ENCODE results near the gene KSR1. TPM values are rescaled to one million over a fixed set of nuclear protein-coding genes. Genes with fewer than 3 reads are reported as not detected.

The KSR1 gene
- total RNA-seq, 2 experiments from 2014 or later, result 53.9 to 58.2 TPM

- peak overlapping the region; percentile 91 for H3K27ac Mint-ChIP-seq
- CTCF ChIA-PET, result interaction anchor here (6.2 kb wide), 1 partner anchor 29 kb away, joined by 39 read pairs; no protein-coding TSS in a partner anchor
- POLR2A ChIA-PET, result interaction anchor here (0.7 to 1.0 kb wide), 2 partner anchors 98 to 105 kb away, joined by 4 read pairs; no protein-coding TSS in a partner anchor
- no peak for DNase-seq
- intact Hi-C loops (cut with micrococcal nuclease), result loop anchor here (5.0 kb wide), 1 partner anchor 99 kb away; no protein-coding TSS in a partner anchor
- no peak overlapping the region for H3K4me3 Mint-ChIP-seq
- ATAC-seq, result no peak
- no peak for TF ChIP-seq CTCF (IDR thresholded peaks at IDR 0.05)
- peaks cover 78% of the 10 kb centered on the region for H3K4me1 Mint-ChIP-seq (ENCODE audit: low read depth)
- H3K9me3 Mint-ChIP-seq, result no peaks in the 10 kb centered on the region
- H3K36me3 Mint-ChIP-seq (ENCODE audit: low read depth), result peaks cover 14% of the 10 kb centered on the region
- H3K27me3 Mint-ChIP-seq, result no peaks in the 10 kb centered on the region
Observed at GRCh38 chr17:27571563-27572352, 115.5 kb downstream of the KSR1 start.

GRCh38 chr17:27572665-27573064 lies 116.4 kb downstream of the KSR1 start:
- no peaks in the 10 kb centered on the region for H3K9me3 Mint-ChIP-seq
- no peak for TF ChIP-seq CTCF (IDR thresholded peaks at IDR 0.05)
- intact Hi-C loops (cut with micrococcal nuclease), result loop anchor here (5.0 kb wide), 1 partner anchor 100 kb away; no protein-coding TSS in a partner anchor
- H3K36me3 Mint-ChIP-seq (ENCODE audit: low read depth), result peaks cover 14% of the 10 kb centered on the region
- H3K4me3 Mint-ChIP-seq, result peak overlapping the region; percentile 47
- ATAC-seq (peak; percentile 84), DNase-seq (peak; percentile 91)
- peaks cover 80% of the 10 kb centered on the region for H3K4me1 Mint-ChIP-seq (ENCODE audit: low read depth)
- H3K27me3 Mint-ChIP-seq, result no peaks in the 10 kb centered on the region
- POLR2A ChIA-PET, result interaction anchor here (0.7 to 1.9 kb wide), 4 partner anchors 32 to 106 kb away, joined by 4 to 5 read pairs (median 4); no protein-coding TSS in a partner anchor
- peak overlapping the region; percentile 91 for H3K27ac Mint-ChIP-seq
- CTCF ChIA-PET, result interaction anchor here (1.1 to 6.2 kb wide), 3 partner anchors 28 to 191 kb away, joined by 3 to 39 read pairs (median 5); no protein-coding TSS in a partner anchor

- peaks cover 16% of the 10 kb centered on the region for H3K36me3 Mint-ChIP-seq (ENCODE audit: low read depth)
- H3K9me3 Mint-ChIP-seq, result no peaks in the 10 kb centered on the region
- no peak for TF ChIP-seq CTCF (IDR thresholded peaks at IDR 0.05)
- peaks cover 83% of the 10 kb centered on the region for H3K4me1 Mint-ChIP-seq (ENCODE audit: low read depth)
- CTCF ChIA-PET, result interaction anchor here (1.0 to 6.2 kb wide), 5 partner anchors 28 to 192 kb away, joined by 3 to 39 read pairs (median 3); partner anchors contain the start of gene KSR1
- intact Hi-C loops (cut with micrococcal nuclease), result loop anchor here (5.0 kb wide), 1 partner anchor 101 kb away; no protein-coding TSS in a partner anchor
- no peak overlapping the region for H3K4me3 Mint-ChIP-seq
- peak overlapping the region; percentile 60 for H3K27ac Mint-ChIP-seq
- no peaks in the 10 kb centered on the region for H3K27me3 Mint-ChIP-seq
- ATAC-seq, result no peak
- POLR2A ChIA-PET, result interaction anchor here (1.5 to 1.9 kb wide), 3 partner anchors 33 to 102 kb away, joined by 4 to 7 read pairs (median 5); no protein-coding TSS in a partner anchor
- no peak for DNase-seq
Observed at GRCh38 chr17:27573548-27573947, 117.3 kb downstream of the KSR1 start.

- TF ChIP-seq CTCF (IDR thresholded peaks at IDR 0.05), result no peak
- DNase-seq (peak; percentile 33), ATAC-seq (no peak)
- H3K4me3 Mint-ChIP-seq, result no peak overlapping the region
- H3K27me3 Mint-ChIP-seq, result no peaks in the 10 kb centered on the region
- H3K4me1 Mint-ChIP-seq (ENCODE audit: low read depth), result peaks cover 84% of the 10 kb centered on the region
- ChIA-PET CTCF (interaction anchor here (0.9 to 6.2 kb wide), 9 partner anchors 8 to 192 kb away, joined by 3 to 39 read pairs (median 3); partner anchors contain the start of gene KSR1), POLR2A (interaction anchor here (1.0 to 2.1 kb wide), 5 partner anchors 20 to 280 kb away, joined by 3 to 7 read pairs (median 4); no protein-coding TSS in a partner anchor)
- peak overlapping the region; percentile 60 for H3K27ac Mint-ChIP-seq
- H3K9me3 Mint-ChIP-seq, result no peaks in the 10 kb centered on the region
- peaks cover 17% of the 10 kb centered on the region for H3K36me3 Mint-ChIP-seq (ENCODE audit: low read depth)
- intact Hi-C loops (cut with micrococcal nuclease), result loop anchor here (5.0 kb wide), 1 partner anchor 102 kb away; no protein-coding TSS in a partner anchor
Observed at GRCh38 chr17:27573971-27574525, 117.8 kb downstream of the KSR1 start.
